Measurements from ENCODE around the gene KIF21A. TPM values are rescaled to one million over a fixed set of nuclear protein-coding genes. Genes with fewer than 3 reads are reported as not detected.

KIF21A gene
- polyA plus RNA-seq, 1 donor from 2014 or later: 130 TPM

DNA sequence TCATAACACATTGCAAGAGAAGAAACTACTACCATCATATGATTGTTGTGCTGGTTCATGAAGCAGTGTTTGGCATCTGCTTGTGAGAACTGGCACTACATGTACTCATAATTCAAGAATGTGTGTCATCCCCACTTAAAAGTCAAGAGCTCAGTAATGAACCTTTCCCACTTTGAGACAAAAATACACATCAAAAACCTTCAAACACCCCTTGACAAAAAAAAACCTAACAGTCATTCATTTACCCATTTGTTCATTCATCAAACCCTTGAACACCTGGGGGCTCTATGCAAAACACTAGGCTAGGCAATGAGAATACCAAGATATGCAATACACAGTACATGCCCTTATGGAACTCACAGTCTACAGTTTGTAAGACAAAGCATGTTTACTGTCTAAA lies 40.0 kb downstream of the KIF21A start:
- no peaks in the 10 kb centered on the region for H4K20me1 ChIP-seq (ENCODE audit: insufficient read depth)
- no peak overlapping the region for H3K27ac ChIP-seq (ENCODE audit: low read length)
- no peak for TF ChIP-seq SMC3 (conservative IDR thresholded peaks at IDR 0.05; ENCODE audit: poor library complexity)
- TF ChIP-seq, protein P1, sequence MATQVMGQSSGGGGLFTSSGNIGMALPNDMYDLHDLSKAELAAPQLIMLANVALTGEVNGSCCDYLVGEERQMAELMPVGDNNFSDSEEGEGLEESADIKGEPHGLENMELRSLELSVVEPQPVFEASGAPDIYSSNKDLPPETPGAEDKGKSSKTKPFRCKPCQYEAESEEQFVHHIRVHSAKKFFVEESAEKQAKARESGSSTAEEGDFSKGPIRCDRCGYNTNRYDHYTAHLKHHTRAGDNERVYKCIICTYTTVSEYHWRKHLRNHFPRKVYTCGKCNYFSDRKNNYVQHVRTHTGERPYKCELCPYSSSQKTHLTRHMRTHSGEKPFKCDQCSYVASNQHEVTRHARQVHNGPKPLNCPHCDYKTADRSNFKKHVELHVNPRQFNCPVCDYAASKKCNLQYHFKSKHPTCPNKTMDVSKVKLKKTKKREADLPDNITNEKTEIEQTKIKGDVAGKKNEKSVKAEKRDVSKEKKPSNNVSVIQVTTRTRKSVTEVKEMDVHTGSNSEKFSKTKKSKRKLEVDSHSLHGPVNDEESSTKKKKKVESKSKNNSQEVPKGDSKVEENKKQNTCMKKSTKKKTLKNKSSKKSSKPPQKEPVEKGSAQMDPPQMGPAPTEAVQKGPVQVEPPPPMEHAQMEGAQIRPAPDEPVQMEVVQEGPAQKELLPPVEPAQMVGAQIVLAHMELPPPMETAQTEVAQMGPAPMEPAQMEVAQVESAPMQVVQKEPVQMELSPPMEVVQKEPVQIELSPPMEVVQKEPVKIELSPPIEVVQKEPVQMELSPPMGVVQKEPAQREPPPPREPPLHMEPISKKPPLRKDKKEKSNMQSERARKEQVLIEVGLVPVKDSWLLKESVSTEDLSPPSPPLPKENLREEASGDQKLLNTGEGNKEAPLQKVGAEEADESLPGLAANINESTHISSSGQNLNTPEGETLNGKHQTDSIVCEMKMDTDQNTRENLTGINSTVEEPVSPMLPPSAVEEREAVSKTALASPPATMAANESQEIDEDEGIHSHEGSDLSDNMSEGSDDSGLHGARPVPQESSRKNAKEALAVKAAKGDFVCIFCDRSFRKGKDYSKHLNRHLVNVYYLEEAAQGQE (IDR thresholded peaks at IDR 0.05; ENCODE audit: borderline replicate concordance): no peak
- no peak for TF ChIP-seq EP300 (conservative IDR thresholded peaks at IDR 0.05; ENCODE audit: poor library complexity, severe bottlenecking)
- TF ChIP-seq EZH2 (IDR thresholded peaks at IDR 0.05; ENCODE audit: borderline replicate concordance, insufficient read depth, low read length, poor library complexity, severe bottlenecking): no peak
- TF ChIP-seq TAF1 (IDR thresholded peaks at IDR 0.05; ENCODE audit: low read depth): no peak
- no peak for TF ChIP-seq MXI1 (conservative IDR thresholded peaks at IDR 0.05; ENCODE audit: poor library complexity, severe bottlenecking)
- TF ChIP-seq RAD21 (conservative IDR thresholded peaks at IDR 0.05): no peak
- TF ChIP-seq POLR2AphosphoS5 (IDR thresholded peaks at IDR 0.05): no peak
- TF ChIP-seq CTCF (IDR thresholded peaks at IDR 0.05; ENCODE audit: poor library complexity, severe bottlenecking): no peak
- H2AFZ ChIP-seq (ENCODE audit: low read depth, low read length): no peak overlapping the region
- no peak overlapping the region for H3K4me3 ChIP-seq (ENCODE audit: low read length)
- no peaks in the 10 kb centered on the region for H3K27me3 ChIP-seq (ENCODE audit: insufficient read depth, low read depth, low read length)
- no peak overlapping the region for H3K4me2 ChIP-seq (ENCODE audit: low read length)
- no peaks in the 10 kb centered on the region for H3K9me2 ChIP-seq (ENCODE audit: insufficient read depth, low read length)
- H3K9ac ChIP-seq (ENCODE audit: low read length): no peak overlapping the region
- H3K79me2 ChIP-seq (replicated peaks; ENCODE audit: insufficient read depth, low read length): peaks cover 45% of the 10 kb centered on the region
- H3K9me3 ChIP-seq (ENCODE audit: low read length): no peaks in the 10 kb centered on the region
- H3F3A ChIP-seq (ENCODE audit: insufficient read depth, low read length, poor library complexity, severe bottlenecking): no peaks in the 10 kb centered on the region
- no peaks in the 10 kb centered on the region for H3K36me3 ChIP-seq (ENCODE audit: insufficient read depth, low read length)

GRCh38 chr12:39401459-39401858 lies 41.5 kb downstream of the KIF21A start:
- Histone ChIP-seq H3K36me3 (ENCODE audit: insufficient read depth, low read length) (no peaks in the 10 kb centered on the region), H3K4me3 (ENCODE audit: low read length) (no peak overlapping the region), H3K9ac (ENCODE audit: low read length) (no peak overlapping the region), H2AFZ (ENCODE audit: low read depth, low read length) (no peak overlapping the region), H4K20me1 (ENCODE audit: insufficient read depth) (no peaks in the 10 kb centered on the region), H3K4me2 (ENCODE audit: low read length) (no peak overlapping the region), H3K9me3 (ENCODE audit: low read length) (no peaks in the 10 kb centered on the region), H3K27ac (ENCODE audit: low read length) (no peak overlapping the region), H3K9me2 (ENCODE audit: insufficient read depth, low read length) (no peaks in the 10 kb centered on the region), H3K79me2 (replicated peaks; ENCODE audit: insufficient read depth, low read length) (peaks cover 51% of the 10 kb centered on the region), H3F3A (ENCODE audit: insufficient read depth, low read length, poor library complexity, severe bottlenecking) (no peaks in the 10 kb centered on the region), H3K27me3 (ENCODE audit: insufficient read depth, low read depth, low read length) (no peaks in the 10 kb centered on the region)
- TF ChIP-seq MXI1 (conservative IDR thresholded peaks at IDR 0.05; ENCODE audit: poor library complexity, severe bottlenecking): no peak
- no peak for TF ChIP-seq EZH2 (IDR thresholded peaks at IDR 0.05; ENCODE audit: borderline replicate concordance, insufficient read depth, low read length, poor library complexity, severe bottlenecking)
- no peak for TF ChIP-seq POLR2AphosphoS5 (IDR thresholded peaks at IDR 0.05)
- TF ChIP-seq SMC3 (conservative IDR thresholded peaks at IDR 0.05; ENCODE audit: poor library complexity): no peak
- TF ChIP-seq CTCF (IDR thresholded peaks at IDR 0.05; ENCODE audit: poor library complexity, severe bottlenecking): no peak
- no peak for TF ChIP-seq RAD21 (conservative IDR thresholded peaks at IDR 0.05)
- no peak for TF ChIP-seq TAF1 (IDR thresholded peaks at IDR 0.05; ENCODE audit: low read depth)
- TF ChIP-seq EP300 (conservative IDR thresholded peaks at IDR 0.05; ENCODE audit: poor library complexity, severe bottlenecking): no peak
- TF ChIP-seq, protein P1 (IDR thresholded peaks at IDR 0.05; ENCODE audit: borderline replicate concordance): no peak

All from neural cell (in vitro differentiated cells).